Measurements from ENCODE around the gene NEXN.
A peak's percentile ranks its signal among the peaks of the same experiment; 100 is the strongest.

Gene NEXN

DNA sequence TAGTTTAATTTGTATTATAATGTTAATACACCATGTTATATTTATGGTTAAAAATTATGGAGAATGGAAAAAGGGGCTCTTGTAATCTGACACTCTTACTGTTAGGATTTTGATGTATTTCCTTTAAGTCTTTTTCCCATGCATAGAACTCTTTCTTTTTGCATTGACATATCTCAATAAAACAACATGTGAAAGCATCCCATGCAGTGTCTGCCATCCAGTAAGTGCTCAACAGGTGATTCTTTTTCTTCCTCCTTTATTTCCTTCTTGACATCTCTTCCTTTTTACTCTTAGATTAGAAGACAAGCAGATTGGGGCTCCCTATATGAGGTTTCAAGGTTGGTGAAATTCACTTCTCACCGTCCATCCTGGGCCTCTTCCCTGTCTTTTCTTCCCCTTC is 2.8 kb downstream of the NEXN start:
- no peaks in the 10 kb centered on the region for H3K36me3 ChIP-seq (ENCODE audit: control insufficient read depth, low read length)
- no peak overlapping the region for H3K27ac ChIP-seq (ENCODE audit: low read depth, low read length)
- no peaks in the 10 kb centered on the region for H3K9me2 ChIP-seq (replicated peaks; ENCODE audit: control insufficient read depth, low read length)
- no peak overlapping the region for H3K4me3 ChIP-seq (ENCODE audit: low read length)
- H4K20me1 ChIP-seq (ENCODE audit: control insufficient read depth, insufficient read depth, low read depth, low read length): no peaks in the 10 kb centered on the region
- no peak overlapping the region for H3K4me2 ChIP-seq (ENCODE audit: low read length)
- H3K4me1 ChIP-seq (ENCODE audit: control insufficient read depth, low read length): peaks cover 15% of the 10 kb centered on the region
- TF ChIP-seq CTCF (IDR thresholded peaks at IDR 0.05; ENCODE audit: low read depth, low read length, poor library complexity, severe bottlenecking) (no peak), EZH2phosphoT487 (IDR thresholded peaks at IDR 0.05; ENCODE audit: borderline replicate concordance, low read length) (no peak)
- no peaks in the 10 kb centered on the region for H3K9me3 ChIP-seq (ENCODE audit: control insufficient read depth, insufficient read depth, low read length)
- H3K27me3 ChIP-seq (ENCODE audit: control insufficient read depth, low read length): peaks cover 21% of the 10 kb centered on the region
- H3F3A ChIP-seq (ENCODE audit: control insufficient read depth, insufficient read depth): no peaks in the 10 kb centered on the region
- H3K79me2 ChIP-seq (ENCODE audit: control insufficient read depth, low read length): no peaks in the 10 kb centered on the region

- no peaks in the 10 kb centered on the region for H3K27me3 ChIP-seq (ENCODE audit: control insufficient read depth, low read length)
- no peaks in the 10 kb centered on the region for H3K9me2 ChIP-seq (replicated peaks; ENCODE audit: control insufficient read depth, low read length)
- no peaks in the 10 kb centered on the region for H4K20me1 ChIP-seq (ENCODE audit: control insufficient read depth, insufficient read depth, low read depth, low read length)
- TF ChIP-seq CTCF (IDR thresholded peaks at IDR 0.05; ENCODE audit: low read depth, low read length, poor library complexity, severe bottlenecking) (no peak), EZH2phosphoT487 (IDR thresholded peaks at IDR 0.05; ENCODE audit: borderline replicate concordance, low read length) (no peak)
- no peak overlapping the region for H3K27ac ChIP-seq (ENCODE audit: low read depth, low read length)
- no peaks in the 10 kb centered on the region for H3F3A ChIP-seq (ENCODE audit: control insufficient read depth, insufficient read depth)
- H3K4me1 ChIP-seq (ENCODE audit: control insufficient read depth, low read length): no peaks in the 10 kb centered on the region
- no peaks in the 10 kb centered on the region for H3K36me3 ChIP-seq (ENCODE audit: control insufficient read depth, low read length)
- H3K4me3 ChIP-seq (ENCODE audit: low read length): no peak overlapping the region
- no peak overlapping the region for H3K4me2 ChIP-seq (ENCODE audit: low read length)
- no peaks in the 10 kb centered on the region for H3K9me3 ChIP-seq (ENCODE audit: control insufficient read depth, insufficient read depth, low read length)
- no peaks in the 10 kb centered on the region for H3K79me2 ChIP-seq (ENCODE audit: control insufficient read depth, low read length)
These were observed 11.4 kb downstream of the NEXN start for GRCh38 chr1:77899647-77900320.

- Histone ChIP-seq H3K4me3 (ENCODE audit: low read length) (no peak overlapping the region), H3K4me2 (ENCODE audit: low read length) (no peak overlapping the region), H3K79me2 (ENCODE audit: control insufficient read depth, low read length) (no peaks in the 10 kb centered on the region)
These were observed 12.4 kb downstream of the NEXN start for GRCh38 chr1:77900687-77901293.

More at GRCh38 chr1:77900687-77901293, 12.4 kb downstream of the NEXN start:
- H3F3A ChIP-seq (ENCODE audit: control insufficient read depth, insufficient read depth): no peaks in the 10 kb centered on the region
- no peaks in the 10 kb centered on the region for H3K27me3 ChIP-seq (ENCODE audit: control insufficient read depth, low read length)
- no peaks in the 10 kb centered on the region for H3K9me2 ChIP-seq (replicated peaks; ENCODE audit: control insufficient read depth, low read length)
- no peak overlapping the region for H3K27ac ChIP-seq (ENCODE audit: low read depth, low read length)
- H3K36me3 ChIP-seq (ENCODE audit: control insufficient read depth, low read length): no peaks in the 10 kb centered on the region
- no peaks in the 10 kb centered on the region for H4K20me1 ChIP-seq (ENCODE audit: control insufficient read depth, insufficient read depth, low read depth, low read length)
- H3K4me1 ChIP-seq (ENCODE audit: control insufficient read depth, low read length): no peaks in the 10 kb centered on the region
- no peaks in the 10 kb centered on the region for H3K9me3 ChIP-seq (ENCODE audit: control insufficient read depth, insufficient read depth, low read length)
- TF ChIP-seq EZH2phosphoT487 (IDR thresholded peaks at IDR 0.05; ENCODE audit: borderline replicate concordance, low read length) (no peak), CTCF (IDR thresholded peaks at IDR 0.05; ENCODE audit: low read depth, low read length, poor library complexity, severe bottlenecking) (peak; percentile 81)
